ENCODE measurements around the gene ATM. TPM values are rescaled to one million over a fixed set of nuclear protein-coding genes. Genes with fewer than 3 reads are reported as not detected.

ATM gene
- total and polyA plus RNA-seq, 2 experiments from 2014 or later = 7.5 to 43.0 TPM

DNA sequence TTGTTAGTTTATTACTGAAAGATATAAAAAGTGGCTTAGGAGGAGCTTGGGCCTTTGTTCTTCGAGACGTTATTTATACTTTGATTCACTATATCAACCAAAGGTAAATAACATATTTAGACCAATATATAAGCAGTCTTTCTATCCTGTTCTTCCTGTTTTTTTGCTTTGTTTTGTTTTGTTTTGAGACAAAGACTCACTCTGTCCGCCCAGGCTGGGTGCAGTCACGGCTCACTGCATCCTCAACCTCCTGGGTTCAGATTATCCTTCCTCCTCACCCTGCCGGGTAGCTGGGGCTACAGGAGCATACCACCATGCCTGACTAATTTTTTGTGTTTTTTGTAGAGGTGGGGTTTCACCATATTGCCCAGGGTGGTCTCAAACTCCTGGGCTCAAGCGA lies 66.8 kb downstream of the ATM start:
- Histone ChIP-seq H3K4me3 (no peak overlapping the region), H3K27me3 (no peaks in the 10 kb centered on the region), H3K27ac (no peak overlapping the region), H3K9me2 (replicated peaks; ENCODE audit: insufficient read depth) (no peaks in the 10 kb centered on the region), H3K9me3 (ENCODE audit: low read depth) (no peaks in the 10 kb centered on the region), H2AFZ (no peak overlapping the region), H4K20me1 (ENCODE audit: insufficient read depth, poor library complexity, severe bottlenecking) (no peaks in the 10 kb centered on the region), H3K36me3 (replicated peaks; ENCODE audit: insufficient read depth, low read depth) (no peaks in the 10 kb centered on the region), H3K4me1 (ENCODE audit: insufficient read depth) (no peaks in the 10 kb centered on the region), H3K4me2 (no peak overlapping the region), H3K79me2 (no peaks in the 10 kb centered on the region)
- 93% methylated on average over 6 of the region's 6 CpGs for WGBS (ENCODE audit: low lambda C conversion rate, missing lambda C conversion rate)
- TF ChIP-seq EZH2phosphoT487 (IDR thresholded peaks at IDR 0.05; ENCODE audit: low read depth, severe bottlenecking, unreplicated experiment) (no peak), EZH2 (IDR thresholded peaks at IDR 0.05; ENCODE audit: borderline replicate concordance) (no peak)
- TF ChIP-seq, protein P1, sequence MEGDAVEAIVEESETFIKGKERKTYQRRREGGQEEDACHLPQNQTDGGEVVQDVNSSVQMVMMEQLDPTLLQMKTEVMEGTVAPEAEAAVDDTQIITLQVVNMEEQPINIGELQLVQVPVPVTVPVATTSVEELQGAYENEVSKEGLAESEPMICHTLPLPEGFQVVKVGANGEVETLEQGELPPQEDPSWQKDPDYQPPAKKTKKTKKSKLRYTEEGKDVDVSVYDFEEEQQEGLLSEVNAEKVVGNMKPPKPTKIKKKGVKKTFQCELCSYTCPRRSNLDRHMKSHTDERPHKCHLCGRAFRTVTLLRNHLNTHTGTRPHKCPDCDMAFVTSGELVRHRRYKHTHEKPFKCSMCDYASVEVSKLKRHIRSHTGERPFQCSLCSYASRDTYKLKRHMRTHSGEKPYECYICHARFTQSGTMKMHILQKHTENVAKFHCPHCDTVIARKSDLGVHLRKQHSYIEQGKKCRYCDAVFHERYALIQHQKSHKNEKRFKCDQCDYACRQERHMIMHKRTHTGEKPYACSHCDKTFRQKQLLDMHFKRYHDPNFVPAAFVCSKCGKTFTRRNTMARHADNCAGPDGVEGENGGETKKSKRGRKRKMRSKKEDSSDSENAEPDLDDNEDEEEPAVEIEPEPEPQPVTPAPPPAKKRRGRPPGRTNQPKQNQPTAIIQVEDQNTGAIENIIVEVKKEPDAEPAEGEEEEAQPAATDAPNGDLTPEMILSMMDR (IDR thresholded peaks at IDR 0.05; ENCODE audit: poor library complexity) = no peak
- DNase-seq (ENCODE audit: low spot score) = no peak

DNA sequence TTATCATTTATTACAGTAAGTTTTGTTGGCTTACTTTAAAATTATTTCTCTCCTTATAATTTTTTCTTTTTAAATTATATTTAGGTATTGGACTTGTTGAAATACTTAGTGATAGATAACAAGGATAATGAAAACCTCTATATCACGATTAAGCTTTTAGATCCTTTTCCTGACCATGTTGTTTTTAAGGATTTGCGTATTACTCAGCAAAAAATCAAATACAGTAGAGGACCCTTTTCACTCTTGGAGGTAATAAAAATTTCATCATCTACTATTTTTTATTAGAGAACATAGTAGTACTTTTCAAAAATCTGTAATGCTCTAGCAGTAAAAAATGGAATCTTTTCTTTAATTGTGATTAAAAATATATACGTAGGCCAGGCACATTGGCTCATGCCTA lies 70.4 kb downstream of the ATM start:
- Histone ChIP-seq H2AFZ (no peak overlapping the region), H3K79me2 (no peaks in the 10 kb centered on the region), H3K4me2 (no peak overlapping the region), H3K27me3 (no peaks in the 10 kb centered on the region), H3K9me2 (replicated peaks; ENCODE audit: insufficient read depth) (no peaks in the 10 kb centered on the region), H3K4me3 (no peak overlapping the region), H3K9me3 (ENCODE audit: low read depth) (no peaks in the 10 kb centered on the region), H3K36me3 (replicated peaks; ENCODE audit: insufficient read depth, low read depth) (no peaks in the 10 kb centered on the region), H4K20me1 (ENCODE audit: insufficient read depth, poor library complexity, severe bottlenecking) (no peaks in the 10 kb centered on the region), H3K4me1 (ENCODE audit: insufficient read depth) (no peaks in the 10 kb centered on the region), H3K27ac (no peak overlapping the region)
- TF ChIP-seq EZH2phosphoT487 (IDR thresholded peaks at IDR 0.05; ENCODE audit: low read depth, severe bottlenecking, unreplicated experiment) (no peak), EZH2 (IDR thresholded peaks at IDR 0.05; ENCODE audit: borderline replicate concordance) (no peak)
- TF ChIP-seq, protein P1 (IDR thresholded peaks at IDR 0.05; ENCODE audit: poor library complexity) = no peak
- over 99% methylated on average over 3 of the region's 3 CpGs for WGBS (ENCODE audit: low lambda C conversion rate, missing lambda C conversion rate)
- no peak for DNase-seq (ENCODE audit: low spot score)

DNA sequence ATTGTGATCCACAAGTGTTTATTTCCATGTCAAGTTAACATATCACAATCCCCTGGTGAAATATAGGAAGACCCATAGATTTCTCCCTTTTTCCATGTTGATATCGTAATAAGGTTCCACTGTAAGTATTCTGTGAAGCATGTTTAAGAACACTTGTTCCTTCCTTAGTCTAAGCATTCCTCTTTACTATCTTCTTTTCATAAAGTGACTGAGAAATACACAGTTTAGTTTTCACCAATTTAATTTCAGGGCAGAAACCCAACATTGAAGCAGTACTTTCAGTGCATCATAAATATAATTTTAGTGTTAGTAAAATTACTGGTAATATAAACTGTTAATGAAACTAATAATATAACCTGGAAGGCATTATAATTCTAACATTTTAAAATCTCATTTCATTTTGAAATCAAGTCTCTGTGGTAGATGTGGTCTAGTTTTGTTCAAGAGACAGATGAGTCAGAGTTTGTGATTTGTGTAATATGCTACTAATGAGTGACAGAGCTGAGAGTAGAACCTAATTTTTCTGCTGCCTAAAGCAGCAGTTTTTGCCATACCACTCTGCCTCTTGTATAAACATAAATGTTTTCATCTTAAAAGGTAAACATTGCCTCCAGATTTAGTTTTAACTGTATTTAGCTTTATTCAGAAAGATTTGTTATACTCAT lies 79.4 kb downstream of the ATM start:
- no peaks in the 10 kb centered on the region for H3K79me2 ChIP-seq
- TF ChIP-seq, protein P1 (IDR thresholded peaks at IDR 0.05; ENCODE audit: poor library complexity) = no peak
- no peak for TF ChIP-seq EZH2phosphoT487 (IDR thresholded peaks at IDR 0.05; ENCODE audit: low read depth, severe bottlenecking, unreplicated experiment)
- no peak for TF ChIP-seq EZH2 (IDR thresholded peaks at IDR 0.05; ENCODE audit: borderline replicate concordance)
- 92% methylated on average over 1 of the region's 1 CpG for WGBS (ENCODE audit: low lambda C conversion rate, missing lambda C conversion rate)
- H3K9me3 ChIP-seq (ENCODE audit: low read depth) = no peaks in the 10 kb centered on the region
- no peaks in the 10 kb centered on the region for H3K4me1 ChIP-seq (ENCODE audit: insufficient read depth)
- H4K20me1 ChIP-seq (ENCODE audit: insufficient read depth, poor library complexity, severe bottlenecking) = no peaks in the 10 kb centered on the region
- H3K36me3 ChIP-seq (replicated peaks; ENCODE audit: insufficient read depth, low read depth) = no peaks in the 10 kb centered on the region
- no peak overlapping the region for H3K4me2 ChIP-seq
- H2AFZ ChIP-seq = no peak overlapping the region
- no peak for DNase-seq (ENCODE audit: low spot score)
- no peaks in the 10 kb centered on the region for H3K9me2 ChIP-seq (replicated peaks; ENCODE audit: insufficient read depth)
- H3K27me3 ChIP-seq = no peaks in the 10 kb centered on the region
- no peak overlapping the region for H3K27ac ChIP-seq
- no peak overlapping the region for H3K4me3 ChIP-seq

All from hepatocyte (in vitro differentiated cells).